Loucy (cell line): ENCODE measurements around the gene SLC25A10.
"Not testable (repeated sequence)": the region's sequence is repeated elsewhere in the genome, so short reads cannot be mapped to it uniquely, and the experiment has no call there.

Experiments
- H2AFZ ChIP-seq: fragments of 200-600 bp; sonication (generic); 2 replicates; pipeline ENCODE4 v1.6.0; 2016; ENCODE audit warnings: antibody characterized with exemption, mild to moderate bottlenecking, low read length, moderate library complexity
- H3F3A ChIP-seq: fragments of 200-600 bp; 2 replicates; pipeline ENCODE4 v1.6.0; 2016; ENCODE audit warnings: antibody characterized with exemption, low read depth, mild to moderate bottlenecking
- H3K27me3 ChIP-seq: fragments of 200-600 bp; sonication (generic); 2 replicates; pipeline ENCODE4 v1.6.1; 2014; ENCODE audit warnings: low read length, mild to moderate bottlenecking; ENCODE audit not compliant: insufficient read depth, poor library complexity, severe bottlenecking
- H3K36me3 ChIP-seq: fragments of 200-600 bp; sonication (generic); 2 replicates; pipeline ENCODE4 v1.6.1; 2016; ENCODE audit warnings: low read length; ENCODE audit not compliant: insufficient read depth
- H3K4me1 ChIP-seq: fragments of 200-600 bp; sonication (generic); 2 replicates; pipeline ENCODE4 v1.5.1; 2014; ENCODE audit warnings: low read length, mild to moderate bottlenecking; ENCODE audit not compliant: insufficient read depth, poor library complexity, severe bottlenecking
- H3K4me2 ChIP-seq: fragments of 200-600 bp; sonication (generic); 2 replicates; pipeline ENCODE4 v1.6.0; 2014; ENCODE audit warnings: antibody characterized with exemption, low read length, low read depth, mild to moderate bottlenecking; ENCODE audit not compliant: poor library complexity, severe bottlenecking
- H3K4me3 ChIP-seq: fragments of 200-600 bp; sonication (generic); 2 replicates; pipeline ENCODE4 v1.5.1; 2014; ENCODE audit warnings: low read length, mild to moderate bottlenecking, mixed read lengths; ENCODE audit not compliant: poor library complexity, severe bottlenecking
- H3K79me2 ChIP-seq: fragments of 200-600 bp; sonication (generic); 2 replicates; pipeline ENCODE4 v1.6.1; 2014; ENCODE audit warnings: low read length; ENCODE audit not compliant: insufficient read depth
- H3K9ac ChIP-seq: fragments of 200-600 bp; sonication (generic); 2 replicates; pipeline ENCODE4 v1.6.0; 2014; ENCODE audit warnings: mild to moderate bottlenecking, low read depth, low read length, moderate library complexity; ENCODE audit not compliant: poor library complexity, severe bottlenecking
- H3K9me2 ChIP-seq: fragments of 200-600 bp; sonication (generic); replicated peaks from 2 replicates; pipeline ENCODE4 v1.6.1; 2016; ENCODE audit warnings: low read depth, low read length, mixed read lengths
- H3K9me3 ChIP-seq: fragments of 200-600 bp; sonication (generic); 2 replicates; pipeline ENCODE4 v1.6.1; 2014; ENCODE audit warnings: mild to moderate bottlenecking, antibody characterized with exemption, low read length, low read depth; ENCODE audit not compliant: insufficient read depth
- H4K20me1 ChIP-seq: fragments of 200-600 bp; sonication (generic); 2 replicates; pipeline ENCODE4 v1.6.0; 2014; ENCODE audit warnings: antibody characterized with exemption, low read length, mild to moderate bottlenecking; ENCODE audit not compliant: insufficient read depth, poor library complexity, severe bottlenecking
- EZH2phosphoT487 ChIP-seq: fragments of 200-600 bp; IDR thresholded peaks from 2 replicates; pipeline ENCODE4 v1.6.1; 2018; ENCODE audit warnings: antibody characterized with exemption, mild to moderate bottlenecking, moderate library complexity, borderline replicate concordance
- TF ChIP-seq, protein P1 (sequence below): fragments of 200-600 bp; sonication (generic); conservative IDR thresholded peaks from 2 replicates; pipeline ENCODE4 v1.5.1; 2014; ENCODE audit warnings: mild to moderate bottlenecking, antibody characterized with exemption, low read length

Gene SLC25A10

DNA sequence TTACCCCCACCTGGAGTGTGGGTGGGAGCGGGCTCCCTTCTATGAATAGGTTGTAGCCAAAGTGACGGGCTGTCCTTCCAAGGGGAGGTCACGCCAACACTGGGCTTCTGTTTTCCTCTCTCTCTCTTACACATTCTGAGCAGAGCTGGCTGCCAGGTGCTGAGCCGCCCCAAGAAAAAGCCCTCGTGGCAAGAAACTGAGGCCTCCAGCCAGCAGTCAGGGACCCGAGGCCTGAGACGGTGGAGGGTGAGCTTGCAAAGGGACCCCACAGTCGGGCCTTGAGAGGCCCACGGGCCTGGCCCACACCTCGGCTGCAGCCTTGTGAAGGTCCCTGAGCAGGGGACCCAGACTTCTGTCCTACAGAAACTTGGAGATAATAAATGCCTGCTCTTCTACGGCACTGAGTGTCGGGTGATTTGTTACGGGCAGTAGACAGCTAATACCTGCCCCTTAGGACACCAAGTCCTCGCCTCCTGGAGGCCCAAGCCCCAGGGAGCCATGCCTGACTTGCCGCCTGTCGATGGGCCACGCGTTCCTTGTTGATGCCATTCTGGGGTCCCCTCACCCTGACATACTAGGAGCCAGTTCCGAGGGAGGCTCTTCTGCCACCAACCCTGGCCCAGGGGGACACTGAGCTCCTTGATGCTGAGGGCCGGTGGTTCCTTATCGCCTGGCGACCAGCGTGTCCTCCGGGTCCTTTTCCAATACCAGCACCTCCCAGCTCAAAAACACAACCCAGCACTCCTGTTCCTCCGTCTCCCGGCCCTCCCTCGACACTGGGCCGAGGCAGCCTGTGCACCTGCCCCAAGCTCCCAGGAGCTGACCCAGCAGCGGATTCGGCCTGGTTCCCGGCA is 26.1 kb downstream of the SLC25A10 start:
- Histone ChIP-seq H3K9me2 (no peaks in the 10 kb centered on the region), H4K20me1 (no peaks in the 10 kb centered on the region), H2AFZ (no peak overlapping the region), H3K9ac (no peak overlapping the region), H3K4me2 (no peak overlapping the region), H3F3A (no peaks in the 10 kb centered on the region), H3K27me3 (no peaks in the 10 kb centered on the region), H3K9me3 (no peaks in the 10 kb centered on the region), H3K79me2 (no peaks in the 10 kb centered on the region), H3K4me3 (no peak overlapping the region), H3K4me1 (peaks cover 6% of the 10 kb centered on the region), H3K36me3 (no peaks in the 10 kb centered on the region)
- TF ChIP-seq, protein P1, sequence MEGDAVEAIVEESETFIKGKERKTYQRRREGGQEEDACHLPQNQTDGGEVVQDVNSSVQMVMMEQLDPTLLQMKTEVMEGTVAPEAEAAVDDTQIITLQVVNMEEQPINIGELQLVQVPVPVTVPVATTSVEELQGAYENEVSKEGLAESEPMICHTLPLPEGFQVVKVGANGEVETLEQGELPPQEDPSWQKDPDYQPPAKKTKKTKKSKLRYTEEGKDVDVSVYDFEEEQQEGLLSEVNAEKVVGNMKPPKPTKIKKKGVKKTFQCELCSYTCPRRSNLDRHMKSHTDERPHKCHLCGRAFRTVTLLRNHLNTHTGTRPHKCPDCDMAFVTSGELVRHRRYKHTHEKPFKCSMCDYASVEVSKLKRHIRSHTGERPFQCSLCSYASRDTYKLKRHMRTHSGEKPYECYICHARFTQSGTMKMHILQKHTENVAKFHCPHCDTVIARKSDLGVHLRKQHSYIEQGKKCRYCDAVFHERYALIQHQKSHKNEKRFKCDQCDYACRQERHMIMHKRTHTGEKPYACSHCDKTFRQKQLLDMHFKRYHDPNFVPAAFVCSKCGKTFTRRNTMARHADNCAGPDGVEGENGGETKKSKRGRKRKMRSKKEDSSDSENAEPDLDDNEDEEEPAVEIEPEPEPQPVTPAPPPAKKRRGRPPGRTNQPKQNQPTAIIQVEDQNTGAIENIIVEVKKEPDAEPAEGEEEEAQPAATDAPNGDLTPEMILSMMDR, result no peak
- TF ChIP-seq EZH2phosphoT487, result no peak

GRCh38 chr17:81738801-81739393 is 26.8 kb downstream of the SLC25A10 start:
- Histone ChIP-seq H3K9ac (no peak overlapping the region), H3K4me2 (no peak overlapping the region), H3K4me3 (no peak overlapping the region), H3K9me2 (no peaks in the 10 kb centered on the region), H4K20me1 (no peaks in the 10 kb centered on the region), H3K27me3 (no peaks in the 10 kb centered on the region), H2AFZ (no peak overlapping the region), H3F3A (no peaks in the 10 kb centered on the region), H3K4me1 (peaks cover 6% of the 10 kb centered on the region), H3K36me3 (no peaks in the 10 kb centered on the region), H3K79me2 (no peaks in the 10 kb centered on the region), H3K9me3 (no peaks in the 10 kb centered on the region)
- no peak for TF ChIP-seq EZH2phosphoT487
- TF ChIP-seq, protein P1, result no peak

DNA sequence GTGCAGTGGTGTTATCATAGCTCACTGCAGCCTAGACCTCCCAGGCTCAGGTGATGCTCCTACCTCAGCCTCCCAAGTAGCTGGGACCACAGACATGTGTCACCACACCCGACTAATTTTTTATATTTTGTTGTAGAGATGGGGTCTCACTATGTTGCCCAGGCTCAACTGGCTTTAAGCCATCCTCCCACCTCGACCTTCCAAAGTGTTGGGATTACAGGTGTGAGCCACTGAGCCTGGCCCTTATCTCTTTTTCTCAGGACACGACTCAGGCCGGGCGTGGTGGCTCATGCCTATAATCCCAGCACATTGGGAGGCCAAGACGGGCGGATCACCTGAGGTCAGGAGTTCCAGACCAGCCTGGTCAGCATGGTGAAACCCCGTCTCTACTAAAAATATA is 27.5 kb downstream of the SLC25A10 start:
- not testable (repeated sequence) for H3K9me2 ChIP-seq, H3K4me2 ChIP-seq, H3K9me3 ChIP-seq, H3K4me3 ChIP-seq, H3K36me3 ChIP-seq, H3K9ac ChIP-seq, H3F3A ChIP-seq, H4K20me1 ChIP-seq, H2AFZ ChIP-seq, H3K79me2 ChIP-seq, H3K27me3 ChIP-seq, H3K4me1 ChIP-seq
